ENCODE data around the gene VPS45. TPM values are rescaled to one million over a fixed set of nuclear protein-coding genes. Genes with fewer than 3 reads are reported as not detected.

Gene VPS45
- total and polyA plus RNA-seq, 2 donors from 2014 or later: 33.1 to 41.7 TPM

- H3K4me1 ChIP-seq (ENCODE audit: control insufficient read depth in 2 of 3, insufficient read depth in 2 of 3, low read depth in 1 of 3, low read length in 3 of 3): peaks cover 0 to 3% (median 0%) of the 10 kb centered on the region in 3 donors
- DNase-seq (peak in 2 of 5 donors; percentile 40 to 87), FAIRE-seq (no peak)
- no peaks in the 10 kb centered on the region for H3K27me3 ChIP-seq (ENCODE audit: control insufficient read depth, insufficient read depth, low read length)
- no peak overlapping the region for H3K27ac ChIP-seq (ENCODE audit: low read depth in 2 of 2, low read length in 2 of 2)
- TF ChIP-seq CTCF (IDR thresholded peaks at IDR 0.05; ENCODE audit: borderline replicate concordance, extremely low read depth, insufficient read depth): no peak
- no peak overlapping the region for H3K9ac ChIP-seq (ENCODE audit: low read length in 3 of 3)
- intact Hi-C loops (cut with DNase I): no loop called here
- H3K36me3 ChIP-seq (ENCODE audit: control insufficient read depth in 2 of 3, insufficient read depth in 3 of 3, low read length in 3 of 3): no peaks in the 10 kb centered on the region
- H3K9me3 ChIP-seq (ENCODE audit: control insufficient read depth in 2 of 3, insufficient read depth in 1 of 3, low read length in 3 of 3): no peaks in the 10 kb centered on the region
- H3K4me3 ChIP-seq (ENCODE audit: low read length in 3 of 3): no peak overlapping the region
Observed at GRCh38 chr1:150061632-150062101, 5.9 kb upstream of the VPS45 start.

GRCh38 chr1:150062113-150062512, 5.5 kb upstream of the VPS45 start:
- Histone ChIP-seq H3K4me3 (ENCODE audit: low read length in 3 of 3) (no peak overlapping the region), H3K9ac (ENCODE audit: low read length in 3 of 3) (no peak overlapping the region), H3K27me3 (ENCODE audit: control insufficient read depth, insufficient read depth, low read length) (no peaks in the 10 kb centered on the region), H3K9me3 (ENCODE audit: control insufficient read depth in 2 of 3, insufficient read depth in 1 of 3, low read length in 3 of 3) (no peaks in the 10 kb centered on the region), H3K27ac (ENCODE audit: low read depth in 2 of 2, low read length in 2 of 2) (no peak overlapping the region), H3K36me3 (ENCODE audit: control insufficient read depth in 2 of 3, insufficient read depth in 3 of 3, low read length in 3 of 3) (no peaks in the 10 kb centered on the region), H3K4me1 (ENCODE audit: control insufficient read depth in 2 of 3, insufficient read depth in 2 of 3, low read depth in 1 of 3, low read length in 3 of 3) (peaks cover 0 to 3% (median 0%) of the 10 kb centered on the region in 3 donors)
- DNase-seq (no peak), FAIRE-seq (no peak)
- no peak for TF ChIP-seq CTCF (IDR thresholded peaks at IDR 0.05; ENCODE audit: borderline replicate concordance, extremely low read depth, insufficient read depth)
- intact Hi-C loops (cut with DNase I): no loop called here

- TF ChIP-seq CTCF (IDR thresholded peaks at IDR 0.05; ENCODE audit: borderline replicate concordance, extremely low read depth, insufficient read depth): no peak
- Histone ChIP-seq H3K36me3 (ENCODE audit: control insufficient read depth in 2 of 3, insufficient read depth in 3 of 3, low read length in 3 of 3) (peaks cover 0 to 4% (median 0%) of the 10 kb centered on the region in 3 donors), H3K27me3 (ENCODE audit: control insufficient read depth, insufficient read depth, low read length) (no peaks in the 10 kb centered on the region), H3K4me3 (ENCODE audit: low read length in 3 of 3) (no peak overlapping the region), H3K9me3 (ENCODE audit: control insufficient read depth in 2 of 3, insufficient read depth in 1 of 3, low read length in 3 of 3) (no peaks in the 10 kb centered on the region), H3K4me1 (ENCODE audit: control insufficient read depth in 2 of 3, insufficient read depth in 2 of 3, low read depth in 1 of 3, low read length in 3 of 3) (peaks cover 0 to 12% (median 3%) of the 10 kb centered on the region in 3 donors), H3K27ac (ENCODE audit: low read depth in 2 of 2, low read length in 2 of 2) (no peak overlapping the region), H3K9ac (ENCODE audit: low read length in 3 of 3) (no peak overlapping the region)
- intact Hi-C loops (cut with DNase I): no loop called here
- no peak for DNase-seq
- FAIRE-seq: no peak
Observed at GRCh38 chr1:150065184-150065871, 2.2 kb upstream of the VPS45 start.

Measured in kidney (tissue), 14 donors.